Stomach smooth muscle (tissue), 2 donors: ENCODE results near the gene SWI5.

Source experiments
- H3K27ac ChIP-seq: one replicate; pipeline ENCODE4 v1.7.0; 2013; ENCODE audit warnings: mild to moderate bottlenecking, low read length, inconsistent platforms
- H3K27me3 ChIP-seq, 2 donors: one replicate each; pipeline ENCODE4 v1.7.0; 2013; ENCODE audit warnings: low read length in 2 of 2; ENCODE audit not compliant: insufficient read depth in 2 of 2, control insufficient read depth in 1 of 2
- H3K36me3 ChIP-seq, 2 donors: one replicate each; pipeline ENCODE4 v1.7.0; 2013; ENCODE audit warnings: low read length in 2 of 2; ENCODE audit not compliant: control insufficient read depth in 2 of 2, insufficient read depth in 2 of 2
- H3K4me1 ChIP-seq: one replicate; pipeline ENCODE4 v1.7.0; 2013; ENCODE audit warnings: low read length; ENCODE audit not compliant: control insufficient read depth, insufficient read depth
- H3K4me3 ChIP-seq, 2 donors: one replicate each; pipeline ENCODE4 v1.7.0; 2013; ENCODE audit warnings: low read length in 2 of 2
- H3K9ac ChIP-seq, 2 donors: one replicate each; pipeline ENCODE4 v1.7.0; 2013; ENCODE audit warnings: low read length in 2 of 2, mild to moderate bottlenecking in 1 of 2
- H3K9me3 ChIP-seq, 2 donors: one replicate each; pipeline ENCODE4 v1.7.0; 2013; ENCODE audit warnings: low read length in 2 of 2; ENCODE audit not compliant: control insufficient read depth in 2 of 2
- donor health status: healthy.
- donor health status: Pancreatic carcinoma.

The SWI5 gene

GRCh38 chr9:128280084-128280622 is 4.1 kb downstream of the SWI5 start:
- Histone ChIP-seq H3K36me3 (peaks cover 0 to under 1% of the 10 kb centered on the region in 2 donors), H3K4me3 (no peak overlapping the region), H3K9me3 (no peaks in the 10 kb centered on the region), H3K27ac (no peak overlapping the region), H3K9ac (no peak overlapping the region), H3K27me3 (no peaks in the 10 kb centered on the region), H3K4me1 (peaks cover 16% of the 10 kb centered on the region)

- H3K27me3 ChIP-seq: no peaks in the 10 kb centered on the region
- H3K9ac ChIP-seq: no peak overlapping the region
- peaks cover 6 to 8% of the 10 kb centered on the region in 2 donors for H3K36me3 ChIP-seq
- H3K4me1 ChIP-seq: peaks cover 9% of the 10 kb centered on the region
- no peak overlapping the region for H3K4me3 ChIP-seq
- no peaks in the 10 kb centered on the region for H3K9me3 ChIP-seq
- no peak overlapping the region for H3K27ac ChIP-seq
These were observed 6.4 kb downstream of the SWI5 start for GRCh38 chr9:128282500-128282899.

- Histone ChIP-seq H3K27ac (no peak overlapping the region), H3K36me3 (peaks cover 16 to 19% of the 10 kb centered on the region in 2 donors), H3K9me3 (no peaks in the 10 kb centered on the region), H3K9ac (no peak overlapping the region), H3K4me3 (no peak overlapping the region), H3K27me3 (no peaks in the 10 kb centered on the region), H3K4me1 (peaks cover 7% of the 10 kb centered on the region)
These were observed 9.1 kb downstream of the SWI5 start for GRCh38 chr9:128285033-128285784.

GRCh38 chr9:128286440-128286839 is 10.4 kb downstream of the SWI5 start:
- H3K27me3 ChIP-seq: no peaks in the 10 kb centered on the region
- H3K9ac ChIP-seq: peak overlapping the region in 1 of 2 donors; percentile 42
- no peak overlapping the region for H3K4me3 ChIP-seq
- no peaks in the 10 kb centered on the region for H3K9me3 ChIP-seq
- H3K27ac ChIP-seq: no peak overlapping the region
- H3K4me1 ChIP-seq: peaks cover 7% of the 10 kb centered on the region
- peaks cover 16 to 19% of the 10 kb centered on the region in 2 donors for H3K36me3 ChIP-seq

- peaks cover 16 to 21% of the 10 kb centered on the region in 2 donors for H3K36me3 ChIP-seq
- H3K4me1 ChIP-seq: peaks cover 7% of the 10 kb centered on the region
- no peak overlapping the region for H3K4me3 ChIP-seq
- no peak overlapping the region for H3K9ac ChIP-seq
- no peaks in the 10 kb centered on the region for H3K27me3 ChIP-seq
- no peaks in the 10 kb centered on the region for H3K9me3 ChIP-seq
- no peak overlapping the region for H3K27ac ChIP-seq
These were observed 12.4 kb downstream of the SWI5 start for GRCh38 chr9:128288273-128289004.

GRCh38 chr9:128292009-128292408 is 15.9 kb downstream of the SWI5 start:
- H3K4me3 ChIP-seq: no peak overlapping the region
- H3K9ac ChIP-seq: no peak overlapping the region
- H3K27ac ChIP-seq: no peak overlapping the region
- peaks cover 6% of the 10 kb centered on the region for H3K4me1 ChIP-seq
- no peaks in the 10 kb centered on the region for H3K9me3 ChIP-seq
- H3K36me3 ChIP-seq: peaks cover 10 to 13% of the 10 kb centered on the region in 2 donors
- no peaks in the 10 kb centered on the region for H3K27me3 ChIP-seq

- Histone ChIP-seq H3K4me1 (peaks cover 6% of the 10 kb centered on the region), H3K9me3 (no peaks in the 10 kb centered on the region), H3K4me3 (no peak overlapping the region), H3K27me3 (no peaks in the 10 kb centered on the region), H3K27ac (no peak overlapping the region), H3K9ac (no peak overlapping the region), H3K36me3 (peaks cover 6 to 12% of the 10 kb centered on the region in 2 donors)
These were observed 17.0 kb downstream of the SWI5 start for GRCh38 chr9:128293091-128293490.

- Histone ChIP-seq H3K27ac (no peak overlapping the region), H3K9me3 (no peaks in the 10 kb centered on the region), H3K4me3 (no peak overlapping the region), H3K4me1 (peaks cover 6% of the 10 kb centered on the region), H3K36me3 (peaks cover 0 to 2% of the 10 kb centered on the region in 2 donors), H3K27me3 (no peaks in the 10 kb centered on the region), H3K9ac (no peak overlapping the region)
These were observed 18.1 kb downstream of the SWI5 start for GRCh38 chr9:128294142-128294541.

GRCh38 chr9:128296340-128297220 is 20.5 kb downstream of the SWI5 start:
- H3K9me3 ChIP-seq: no peaks in the 10 kb centered on the region
- H3K36me3 ChIP-seq: peaks cover 0 to 2% of the 10 kb centered on the region in 2 donors
- H3K9ac ChIP-seq: no peak overlapping the region
- H3K4me1 ChIP-seq: peaks cover 6% of the 10 kb centered on the region
- H3K27me3 ChIP-seq: no peaks in the 10 kb centered on the region
- H3K27ac ChIP-seq: no peak overlapping the region
- no peak overlapping the region for H3K4me3 ChIP-seq

- no peak overlapping the region for H3K27ac ChIP-seq
- peaks cover 6% of the 10 kb centered on the region for H3K4me1 ChIP-seq
- H3K9me3 ChIP-seq: no peaks in the 10 kb centered on the region
- H3K9ac ChIP-seq: no peak overlapping the region
- no peaks in the 10 kb centered on the region for H3K27me3 ChIP-seq
- H3K4me3 ChIP-seq: no peak overlapping the region
- H3K36me3 ChIP-seq: peaks cover 0 to 2% of the 10 kb centered on the region in 2 donors
These were observed 21.2 kb downstream of the SWI5 start for GRCh38 chr9:128297221-128297773.
